ENCODE results near the gene FMNL3.

GRCh38 chr12:49665384-49665783, 41.8 kb downstream of the FMNL3 start:
- no peak for TF ChIP-seq CTCF (IDR thresholded peaks at IDR 0.05; ENCODE audit: poor library complexity, severe bottlenecking)
- no peak for TF ChIP-seq EP300 (conservative IDR thresholded peaks at IDR 0.05; ENCODE audit: poor library complexity, severe bottlenecking)
- TF ChIP-seq EZH2 (IDR thresholded peaks at IDR 0.05; ENCODE audit: borderline replicate concordance, insufficient read depth, low read length, poor library complexity, severe bottlenecking), result no peak
- TF ChIP-seq SMC3 (conservative IDR thresholded peaks at IDR 0.05; ENCODE audit: poor library complexity), result no peak
